Measurements from ENCODE around the gene VAV3.

DNA sequence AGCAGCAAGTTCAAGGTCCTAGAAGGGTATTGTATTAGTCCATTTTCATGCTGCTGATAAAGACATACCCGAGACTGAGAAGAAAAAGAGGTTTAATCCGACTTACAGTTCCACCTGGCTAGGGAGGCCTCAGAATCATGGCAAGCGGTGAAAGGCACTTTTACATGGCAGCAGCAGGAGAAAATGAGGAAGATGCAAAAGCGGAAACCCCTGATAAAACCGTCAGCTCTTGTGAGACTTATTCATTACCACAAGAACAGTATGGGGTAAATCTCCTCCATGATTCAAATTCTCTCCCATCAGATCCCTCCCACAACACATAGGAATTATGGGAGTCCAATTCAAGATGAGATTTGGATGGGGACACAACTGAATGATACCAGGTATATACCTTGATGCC, 414.6 kb downstream of the VAV3 start:
- TF ChIP-seq, protein P1, sequence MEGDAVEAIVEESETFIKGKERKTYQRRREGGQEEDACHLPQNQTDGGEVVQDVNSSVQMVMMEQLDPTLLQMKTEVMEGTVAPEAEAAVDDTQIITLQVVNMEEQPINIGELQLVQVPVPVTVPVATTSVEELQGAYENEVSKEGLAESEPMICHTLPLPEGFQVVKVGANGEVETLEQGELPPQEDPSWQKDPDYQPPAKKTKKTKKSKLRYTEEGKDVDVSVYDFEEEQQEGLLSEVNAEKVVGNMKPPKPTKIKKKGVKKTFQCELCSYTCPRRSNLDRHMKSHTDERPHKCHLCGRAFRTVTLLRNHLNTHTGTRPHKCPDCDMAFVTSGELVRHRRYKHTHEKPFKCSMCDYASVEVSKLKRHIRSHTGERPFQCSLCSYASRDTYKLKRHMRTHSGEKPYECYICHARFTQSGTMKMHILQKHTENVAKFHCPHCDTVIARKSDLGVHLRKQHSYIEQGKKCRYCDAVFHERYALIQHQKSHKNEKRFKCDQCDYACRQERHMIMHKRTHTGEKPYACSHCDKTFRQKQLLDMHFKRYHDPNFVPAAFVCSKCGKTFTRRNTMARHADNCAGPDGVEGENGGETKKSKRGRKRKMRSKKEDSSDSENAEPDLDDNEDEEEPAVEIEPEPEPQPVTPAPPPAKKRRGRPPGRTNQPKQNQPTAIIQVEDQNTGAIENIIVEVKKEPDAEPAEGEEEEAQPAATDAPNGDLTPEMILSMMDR (optimal IDR thresholded peaks at IDR 0.05 in 1 of 3, IDR thresholded peaks at IDR 0.05 in 1 of 3, conservative IDR thresholded peaks at IDR 0.05 in 1 of 3; ENCODE audit: extremely low read depth in 1 of 3, insufficient read depth in 2 of 3, low read length in 3 of 3) = no peak
- TF ChIP-seq EZH2 (IDR thresholded peaks at IDR 0.05; ENCODE audit: low read length) = no peak
